ENCODE measurements around the gene SOCS2.
"Not testable (repeated sequence)": the region's sequence is repeated elsewhere in the genome, so short reads cannot be mapped to it uniquely, and the experiment has no call there.

The SOCS2 gene

DNA sequence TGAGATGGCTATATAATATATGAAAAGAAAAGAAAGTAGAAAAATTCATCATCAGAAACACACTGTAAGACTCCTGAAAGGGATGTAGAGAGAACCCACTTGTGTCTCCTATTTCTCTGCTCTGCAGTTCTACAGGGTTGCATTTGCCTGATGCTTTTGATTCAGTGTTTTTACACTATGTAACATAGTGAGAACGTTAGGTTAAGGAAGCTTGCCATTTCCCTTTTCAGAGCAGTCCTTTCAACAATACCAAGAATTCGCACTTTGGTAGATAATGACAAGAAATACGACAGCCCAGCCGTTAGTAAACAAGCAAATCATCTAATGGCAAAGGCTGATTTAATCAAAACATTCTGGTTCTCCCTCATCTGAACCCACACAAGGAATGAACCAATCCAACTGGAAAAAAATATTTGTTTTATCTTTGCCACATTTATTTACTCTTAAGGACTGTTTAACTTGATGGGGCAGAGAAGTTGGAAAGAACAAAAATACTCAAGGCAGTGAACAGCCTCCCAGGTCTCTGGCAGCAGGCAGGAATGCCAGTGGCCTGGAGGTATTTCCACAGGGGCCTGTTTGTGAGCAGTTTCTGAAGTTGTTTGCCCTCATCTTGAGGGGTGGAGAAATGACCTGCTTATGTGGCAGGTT is 30.8 kb upstream of the SOCS2 start:
- Histone ChIP-seq H3K4me3 (replicated peaks; ENCODE audit: low read depth, low read length) (no peak overlapping the region), H3K36me3 (ENCODE audit: control insufficient read depth, insufficient read depth, low read length) (no peaks in the 10 kb centered on the region), H3K27me3 (replicated peaks; ENCODE audit: control insufficient read depth, insufficient read depth, low read length) (no peaks in the 10 kb centered on the region)
- TF ChIP-seq, protein P1, sequence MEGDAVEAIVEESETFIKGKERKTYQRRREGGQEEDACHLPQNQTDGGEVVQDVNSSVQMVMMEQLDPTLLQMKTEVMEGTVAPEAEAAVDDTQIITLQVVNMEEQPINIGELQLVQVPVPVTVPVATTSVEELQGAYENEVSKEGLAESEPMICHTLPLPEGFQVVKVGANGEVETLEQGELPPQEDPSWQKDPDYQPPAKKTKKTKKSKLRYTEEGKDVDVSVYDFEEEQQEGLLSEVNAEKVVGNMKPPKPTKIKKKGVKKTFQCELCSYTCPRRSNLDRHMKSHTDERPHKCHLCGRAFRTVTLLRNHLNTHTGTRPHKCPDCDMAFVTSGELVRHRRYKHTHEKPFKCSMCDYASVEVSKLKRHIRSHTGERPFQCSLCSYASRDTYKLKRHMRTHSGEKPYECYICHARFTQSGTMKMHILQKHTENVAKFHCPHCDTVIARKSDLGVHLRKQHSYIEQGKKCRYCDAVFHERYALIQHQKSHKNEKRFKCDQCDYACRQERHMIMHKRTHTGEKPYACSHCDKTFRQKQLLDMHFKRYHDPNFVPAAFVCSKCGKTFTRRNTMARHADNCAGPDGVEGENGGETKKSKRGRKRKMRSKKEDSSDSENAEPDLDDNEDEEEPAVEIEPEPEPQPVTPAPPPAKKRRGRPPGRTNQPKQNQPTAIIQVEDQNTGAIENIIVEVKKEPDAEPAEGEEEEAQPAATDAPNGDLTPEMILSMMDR (IDR thresholded peaks at IDR 0.05; ENCODE audit: insufficient read depth, low read length, poor library complexity, severe bottlenecking), result no peak
- DNase-seq (ENCODE audit: extremely low read depth, insufficient read length), result no peak

DNA sequence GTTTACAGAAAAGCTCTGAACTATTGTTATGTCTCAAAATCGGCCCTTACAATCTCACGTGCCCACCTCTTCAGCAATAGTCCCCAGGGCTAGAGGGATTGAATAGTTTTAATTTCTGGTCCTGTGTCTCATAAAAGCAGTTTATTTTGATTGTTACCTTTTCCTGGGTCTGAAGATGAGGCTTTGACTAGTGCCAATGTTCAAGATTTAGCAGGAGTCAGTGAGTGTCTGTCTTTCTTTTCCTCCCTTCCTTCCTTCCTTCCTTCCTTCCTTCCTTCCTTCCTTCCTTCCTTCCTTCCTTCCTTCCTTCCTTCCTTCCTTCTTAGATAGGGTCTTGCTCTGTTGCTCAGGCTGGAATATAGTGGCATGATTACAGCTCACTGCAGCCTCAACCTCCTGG is 24.7 kb upstream of the SOCS2 start:
- Histone ChIP-seq H3K36me3 (ENCODE audit: control insufficient read depth, insufficient read depth, low read length) (no peaks in the 10 kb centered on the region), H3K27me3 (replicated peaks; ENCODE audit: control insufficient read depth, insufficient read depth, low read length) (no peaks in the 10 kb centered on the region), H3K4me3 (replicated peaks; ENCODE audit: low read depth, low read length) (no peak overlapping the region)
- DNase-seq (ENCODE audit: extremely low read depth, insufficient read length), result no peak
- TF ChIP-seq, protein P1 (IDR thresholded peaks at IDR 0.05; ENCODE audit: insufficient read depth, low read length, poor library complexity, severe bottlenecking), result no peak

DNA sequence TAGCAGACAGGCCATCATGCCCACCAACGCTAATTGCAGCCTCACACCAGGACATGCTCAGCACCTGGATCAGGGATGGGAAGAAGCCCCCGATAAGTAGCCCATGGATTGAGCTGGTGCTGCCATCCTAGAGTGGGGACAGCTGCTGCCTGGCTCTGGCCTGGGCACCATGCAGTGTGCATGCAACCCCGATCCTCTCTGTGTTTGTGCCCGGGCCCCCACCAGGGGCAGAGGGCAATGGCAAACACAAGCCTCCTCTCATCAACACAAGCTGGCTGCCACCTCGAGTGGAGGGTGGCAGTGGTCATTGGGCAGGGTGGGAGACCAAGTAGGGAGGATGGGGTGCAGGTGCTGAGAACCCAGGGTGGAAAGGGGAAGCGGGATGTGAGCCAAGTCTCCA is 23.3 kb upstream of the SOCS2 start:
- no peak for DNase-seq (ENCODE audit: extremely low read depth, insufficient read length)

DNA sequence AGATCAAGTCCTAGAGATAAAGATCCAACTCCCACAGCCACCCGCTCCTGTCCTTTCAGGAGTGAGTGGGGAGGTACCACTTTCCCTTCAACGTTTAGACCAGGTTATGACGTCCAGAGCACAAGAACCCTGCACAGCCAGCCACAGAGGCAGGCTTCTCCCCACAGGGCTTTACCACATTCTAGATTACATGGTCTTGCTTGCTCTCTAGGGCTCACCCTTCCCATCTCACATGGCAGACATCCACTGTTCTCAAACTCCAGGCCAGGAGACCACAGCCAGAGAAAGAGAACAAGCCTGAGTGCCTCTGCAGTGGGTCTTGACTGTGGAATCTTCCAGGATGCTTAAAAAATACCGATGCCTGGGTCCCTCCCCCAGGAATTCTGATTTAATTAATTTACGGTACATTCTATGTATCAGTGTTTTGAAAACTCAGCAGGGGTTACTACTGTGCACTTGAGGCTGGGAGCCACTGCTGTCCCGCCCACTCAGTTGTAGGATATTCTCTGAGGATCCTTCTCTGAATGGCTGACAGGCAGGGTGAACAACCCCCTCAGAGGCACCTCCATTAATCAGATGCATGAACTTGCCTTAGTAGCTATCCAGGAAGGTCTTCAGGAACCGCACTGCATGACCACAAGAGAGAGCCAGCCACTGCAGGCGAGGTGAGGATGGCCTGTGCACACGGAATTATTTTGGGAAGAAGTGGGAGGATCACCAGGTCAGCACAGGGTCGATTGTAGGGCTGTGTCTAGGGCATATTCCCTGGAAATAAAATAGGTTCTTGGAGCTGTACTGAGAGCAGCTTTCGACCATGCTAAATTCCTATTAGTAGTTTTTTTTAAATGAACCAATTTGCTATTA is 21.5 kb upstream of the SOCS2 start:
- TF ChIP-seq, protein P1 (IDR thresholded peaks at IDR 0.05; ENCODE audit: insufficient read depth, low read length, poor library complexity, severe bottlenecking), result no peak
- Histone ChIP-seq H3K27me3 (replicated peaks; ENCODE audit: control insufficient read depth, insufficient read depth, low read length) (no peaks in the 10 kb centered on the region), H3K4me3 (replicated peaks; ENCODE audit: low read depth, low read length) (no peak overlapping the region), H3K36me3 (ENCODE audit: control insufficient read depth, insufficient read depth, low read length) (no peaks in the 10 kb centered on the region)
- DNase-seq (ENCODE audit: extremely low read depth, insufficient read length), result no peak

More for the DNA sequence above, 23.3 kb upstream of the SOCS2 start:
- H3K36me3 ChIP-seq (ENCODE audit: control insufficient read depth, insufficient read depth, low read length), result no peaks in the 10 kb centered on the region
- TF ChIP-seq, protein P1 (IDR thresholded peaks at IDR 0.05; ENCODE audit: insufficient read depth, low read length, poor library complexity, severe bottlenecking), result no peak
- H3K27me3 ChIP-seq (replicated peaks; ENCODE audit: control insufficient read depth, insufficient read depth, low read length), result no peaks in the 10 kb centered on the region
- no peak overlapping the region for H3K4me3 ChIP-seq (replicated peaks; ENCODE audit: low read depth, low read length)

DNA sequence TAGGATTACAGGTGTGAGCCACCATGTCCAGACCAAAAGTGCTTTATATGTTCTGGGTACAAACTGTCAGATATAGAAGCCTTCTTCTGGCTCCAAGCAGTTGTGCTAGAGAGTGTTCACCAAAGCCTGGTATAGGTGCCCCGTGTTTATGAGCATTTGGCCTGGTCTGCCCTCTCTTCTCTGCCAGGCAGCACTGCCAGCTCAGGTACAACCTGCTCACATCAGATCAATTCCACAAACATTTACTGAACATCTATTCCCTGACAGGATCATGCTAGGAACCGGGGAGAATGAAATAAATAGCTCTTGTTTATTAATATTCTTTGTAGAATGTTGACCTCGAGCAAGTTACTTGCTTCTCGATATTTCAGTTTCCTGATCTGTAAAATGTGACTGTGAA is 20.0 kb upstream of the SOCS2 start:
- H3K27me3 ChIP-seq (replicated peaks; ENCODE audit: control insufficient read depth, insufficient read depth, low read length), result no peaks in the 10 kb centered on the region
- no peaks in the 10 kb centered on the region for H3K36me3 ChIP-seq (ENCODE audit: control insufficient read depth, insufficient read depth, low read length)
- H3K4me3 ChIP-seq (replicated peaks; ENCODE audit: low read depth, low read length), result no peak overlapping the region
- TF ChIP-seq, protein P1 (IDR thresholded peaks at IDR 0.05; ENCODE audit: insufficient read depth, low read length, poor library complexity, severe bottlenecking), result no peak
- no peak for DNase-seq (ENCODE audit: extremely low read depth, insufficient read length)

DNA sequence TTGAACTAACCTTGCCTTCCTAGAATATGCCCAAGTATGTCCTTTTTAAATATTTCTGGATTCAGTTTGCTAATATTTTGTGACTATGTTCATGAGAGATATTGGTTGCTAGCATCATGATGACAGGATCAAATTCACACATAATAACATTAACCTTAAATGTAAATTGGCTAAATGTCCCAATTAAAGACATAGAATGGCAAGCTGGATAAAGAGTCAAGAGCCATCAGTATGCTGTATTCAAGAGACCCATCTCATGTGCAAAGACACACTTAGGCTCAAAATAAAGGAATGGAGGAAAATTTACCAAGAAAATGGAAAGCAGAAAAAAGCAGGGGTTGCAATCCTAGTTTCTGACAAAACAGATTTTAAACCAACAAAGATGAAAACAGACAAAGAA is 14.6 kb upstream of the SOCS2 start:
- H3K36me3 ChIP-seq (ENCODE audit: control insufficient read depth, insufficient read depth, low read length); H3K27me3 ChIP-seq (replicated peaks; ENCODE audit: control insufficient read depth, insufficient read depth, low read length); H3K4me3 ChIP-seq (replicated peaks; ENCODE audit: low read depth, low read length); DNase-seq (ENCODE audit: extremely low read depth, insufficient read length): not testable (repeated sequence)

DNA sequence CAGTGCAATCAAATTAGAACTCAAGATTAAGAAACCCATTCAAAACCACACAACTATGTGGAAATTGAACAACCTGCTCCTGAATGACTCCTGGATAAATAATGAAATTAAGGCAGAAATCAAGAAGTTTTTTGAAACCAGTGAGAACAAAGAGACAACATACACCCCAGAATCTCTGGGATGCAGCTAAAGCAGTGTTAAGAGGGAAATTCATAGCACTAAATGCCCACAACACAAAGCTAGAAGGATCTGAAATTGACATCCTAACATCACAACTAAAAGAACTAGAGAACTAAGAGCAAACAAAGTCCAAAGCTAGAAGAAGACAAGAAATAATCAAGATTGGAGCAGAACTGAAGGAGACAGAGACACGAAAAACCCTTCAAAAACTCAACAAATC is 13.8 kb upstream of the SOCS2 start:
- H3K4me3 ChIP-seq (replicated peaks; ENCODE audit: low read depth, low read length); H3K27me3 ChIP-seq (replicated peaks; ENCODE audit: control insufficient read depth, insufficient read depth, low read length); H3K36me3 ChIP-seq (ENCODE audit: control insufficient read depth, insufficient read depth, low read length); DNase-seq (ENCODE audit: extremely low read depth, insufficient read length): not testable (repeated sequence)

Data from GM06990 (cell line).